IgD-negative memory B cell (primary cell): ENCODE results near the gene UAP1L1. TPM values are rescaled to one million over a fixed set of nuclear protein-coding genes. Genes with fewer than 3 reads are reported as not detected.

Experiments used
- H3K27ac Mint-ChIP-seq, 3 donors: one replicate each; pipeline ENCODE4 v1.8.0; 2020 to 2022; ENCODE audit warnings: mild to moderate bottlenecking in 3 of 3, mixed read lengths in 3 of 3, moderate library complexity in 1 of 3
- H3K27me3 Mint-ChIP-seq: one replicate; pipeline ENCODE4 v1.8.0; 2021; ENCODE audit warnings: mixed read lengths
- H3K36me3 Mint-ChIP-seq: one replicate; pipeline ENCODE4 v1.8.0; 2020; ENCODE audit warnings: mild to moderate bottlenecking, mixed read lengths
- H3K4me1 Mint-ChIP-seq, 3 donors: one replicate each; pipeline ENCODE4 v1.8.0; 2020 to 2022; ENCODE audit warnings: mixed read lengths in 3 of 3, mild to moderate bottlenecking in 1 of 3
- H3K4me3 Mint-ChIP-seq, 4 donors: one replicate each; pipeline ENCODE4 v1.8.0; 2020 to 2022; ENCODE audit warnings: mild to moderate bottlenecking in 4 of 4, mixed read lengths in 4 of 4, moderate library complexity in 3 of 4
- H3K9me3 Mint-ChIP-seq, 3 donors: one replicate each; pipeline ENCODE4 v1.8.0; 2020 to 2021; ENCODE audit warnings: mixed read lengths in 3 of 3, mild to moderate bottlenecking in 1 of 3
- polyA plus RNA-seq: library from polyadenylated mRNA; unstranded; fragments of 300-500 nt; fragmentation: Illumina TruSeq; gene quantifications from one replicate; pipeline ENCODE4 v1.2.3, GENCODE V29; 2021

UAP1L1 gene
- polyA plus RNA-seq, 1 donor from 2014 or later, result 3.0 TPM

GRCh38 chr9:137073992-137074399, 3.3 kb upstream of the UAP1L1 start:
- H3K27ac Mint-ChIP-seq, result peak overlapping the region in 1 of 3 donors; percentile 91
- peak overlapping the region in 1 of 4 donors; percentile 87 for H3K4me3 Mint-ChIP-seq

GRCh38 chr9:137074657-137075274, 2.6 kb upstream of the UAP1L1 start:
- H3K36me3 Mint-ChIP-seq, result no peaks in the 10 kb centered on the region
- peak overlapping the region in 3 of 4 donors; percentile 34 to 87 (median 71) for H3K4me3 Mint-ChIP-seq
- no peaks in the 10 kb centered on the region for H3K9me3 Mint-ChIP-seq
- no peaks in the 10 kb centered on the region for H3K27me3 Mint-ChIP-seq
- peaks cover 11 to 15% (median 12%) of the 10 kb centered on the region in 3 donors for H3K4me1 Mint-ChIP-seq
- peak overlapping the region in 2 of 3 donors; percentile 53 to 91 for H3K27ac Mint-ChIP-seq

More at GRCh38 chr9:137073992-137074399, 3.3 kb upstream of the UAP1L1 start:
- H3K9me3 Mint-ChIP-seq, result no peaks in the 10 kb centered on the region
- H3K4me1 Mint-ChIP-seq, result peaks cover 11 to 14% (median 13%) of the 10 kb centered on the region in 3 donors
- no peaks in the 10 kb centered on the region for H3K36me3 Mint-ChIP-seq
- no peaks in the 10 kb centered on the region for H3K27me3 Mint-ChIP-seq

GRCh38 chr9:137075275-137075775, 2.0 kb upstream of the UAP1L1 start:
- Mint-ChIP-seq H3K4me1 (peaks cover 11 to 17% (median 15%) of the 10 kb centered on the region in 3 donors), H3K27ac (peak overlapping the region in 2 of 3 donors; percentile 53 to 91), H3K27me3 (no peaks in the 10 kb centered on the region), H3K4me3 (peak overlapping the region; percentile 21 to 87 (median 48)), H3K9me3 (no peaks in the 10 kb centered on the region), H3K36me3 (no peaks in the 10 kb centered on the region)

GRCh38 chr9:137076636-137077009, 694 bp upstream of the UAP1L1 start:
- Mint-ChIP-seq H3K4me3 (peak overlapping the region; percentile 63 to 80 (median 76)), H3K36me3 (no peaks in the 10 kb centered on the region), H3K9me3 (no peaks in the 10 kb centered on the region), H3K27ac (peak overlapping the region in 1 of 3 donors; percentile 58), H3K4me1 (peaks cover 11 to 13% (median 12%) of the 10 kb centered on the region in 3 donors), H3K27me3 (no peaks in the 10 kb centered on the region)

- no peaks in the 10 kb centered on the region for H3K27me3 Mint-ChIP-seq
- no peaks in the 10 kb centered on the region for H3K36me3 Mint-ChIP-seq
- H3K4me3 Mint-ChIP-seq, result peak overlapping the region; percentile 75 to 90 (median 80)
- H3K9me3 Mint-ChIP-seq, result no peaks in the 10 kb centered on the region
- peaks cover 11 to 13% (median 12%) of the 10 kb centered on the region in 3 donors for H3K4me1 Mint-ChIP-seq
- peak overlapping the region in 2 of 3 donors; percentile 63 to 80 for H3K27ac Mint-ChIP-seq
Observed at GRCh38 chr9:137077758-137078693, 709 bp downstream of the UAP1L1 start.

GRCh38 chr9:137078701-137079400, 1.5 kb downstream of the UAP1L1 start:
- no peak overlapping the region for H3K27ac Mint-ChIP-seq
- H3K27me3 Mint-ChIP-seq, result no peaks in the 10 kb centered on the region
- peaks cover 15 to 19% (median 16%) of the 10 kb centered on the region in 3 donors for H3K4me1 Mint-ChIP-seq
- H3K9me3 Mint-ChIP-seq, result no peaks in the 10 kb centered on the region
- no peaks in the 10 kb centered on the region for H3K36me3 Mint-ChIP-seq
- H3K4me3 Mint-ChIP-seq, result peak overlapping the region; percentile 64 to 90 (median 78)

- H3K4me1 Mint-ChIP-seq, result peaks cover 16 to 19% (median 19%) of the 10 kb centered on the region in 3 donors
- no peaks in the 10 kb centered on the region for H3K36me3 Mint-ChIP-seq
- peak overlapping the region in 2 of 3 donors; percentile 33 to 90 for H3K27ac Mint-ChIP-seq
- peak overlapping the region in 2 of 4 donors; percentile 32 to 81 for H3K4me3 Mint-ChIP-seq
- no peaks in the 10 kb centered on the region for H3K9me3 Mint-ChIP-seq
- H3K27me3 Mint-ChIP-seq, result no peaks in the 10 kb centered on the region
Observed at GRCh38 chr9:137079401-137079787, 2.1 kb downstream of the UAP1L1 start.

- Mint-ChIP-seq H3K4me1 (peaks cover 8 to 18% (median 12%) of the 10 kb centered on the region in 3 donors), H3K27ac (peak overlapping the region in 1 of 3 donors; percentile 90), H3K27me3 (no peaks in the 10 kb centered on the region), H3K9me3 (no peaks in the 10 kb centered on the region), H3K36me3 (no peaks in the 10 kb centered on the region), H3K4me3 (peak overlapping the region in 2 of 4 donors; percentile 55 to 81)
Observed at GRCh38 chr9:137080260-137081122, 3.2 kb downstream of the UAP1L1 start.

GRCh38 chr9:137082222-137082924, 5.1 kb downstream of the UAP1L1 start:
- Mint-ChIP-seq H3K4me1 (peaks cover 11 to 24% (median 15%) of the 10 kb centered on the region in 3 donors), H3K27ac (peak overlapping the region in 1 of 3 donors; percentile 91)

GRCh38 chr9:137082925-137083290, 5.6 kb downstream of the UAP1L1 start:
- Mint-ChIP-seq H3K4me1 (peaks cover 16 to 28% (median 20%) of the 10 kb centered on the region in 3 donors), H3K36me3 (no peaks in the 10 kb centered on the region), H3K27me3 (no peaks in the 10 kb centered on the region), H3K4me3 (peak overlapping the region in 3 of 4 donors; percentile 47 to 100 (median 75)), H3K27ac (peak overlapping the region in 1 of 3 donors; percentile 91), H3K9me3 (no peaks in the 10 kb centered on the region)

More at GRCh38 chr9:137082222-137082924, 5.1 kb downstream of the UAP1L1 start:
- H3K27me3 Mint-ChIP-seq, result no peaks in the 10 kb centered on the region
- H3K9me3 Mint-ChIP-seq, result no peaks in the 10 kb centered on the region
- peak overlapping the region in 1 of 4 donors; percentile 38 for H3K4me3 Mint-ChIP-seq
- H3K36me3 Mint-ChIP-seq, result no peaks in the 10 kb centered on the region

GRCh38 chr9:137083394-137084004, 6.2 kb downstream of the UAP1L1 start:
- peak overlapping the region in 2 of 3 donors; percentile 50 to 91 for H3K27ac Mint-ChIP-seq

GRCh38 chr9:137084526-137084925, 7.2 kb downstream of the UAP1L1 start:
- Mint-ChIP-seq H3K9me3 (no peaks in the 10 kb centered on the region), H3K4me3 (peak overlapping the region in 1 of 4 donors; percentile 100), H3K27ac (no peak overlapping the region), H3K36me3 (no peaks in the 10 kb centered on the region), H3K4me1 (peaks cover 22 to 38% (median 33%) of the 10 kb centered on the region in 3 donors), H3K27me3 (no peaks in the 10 kb centered on the region)

More at GRCh38 chr9:137083394-137084004, 6.2 kb downstream of the UAP1L1 start:
- Mint-ChIP-seq H3K36me3 (no peaks in the 10 kb centered on the region), H3K4me1 (peaks cover 22 to 33% (median 26%) of the 10 kb centered on the region in 3 donors), H3K27me3 (no peaks in the 10 kb centered on the region), H3K4me3 (peak overlapping the region in 2 of 4 donors; percentile 75 to 100), H3K9me3 (no peaks in the 10 kb centered on the region)
